ENCODE measurements around the gene PTPRN2. TPM values are rescaled to one million over a fixed set of nuclear protein-coding genes. Genes with fewer than 3 reads are reported as not detected.

The PTPRN2 gene
- polyA plus RNA-seq, 1 of the 3 experiments (the other 2 are of a cell fraction): 4.0 TPM

DNA sequence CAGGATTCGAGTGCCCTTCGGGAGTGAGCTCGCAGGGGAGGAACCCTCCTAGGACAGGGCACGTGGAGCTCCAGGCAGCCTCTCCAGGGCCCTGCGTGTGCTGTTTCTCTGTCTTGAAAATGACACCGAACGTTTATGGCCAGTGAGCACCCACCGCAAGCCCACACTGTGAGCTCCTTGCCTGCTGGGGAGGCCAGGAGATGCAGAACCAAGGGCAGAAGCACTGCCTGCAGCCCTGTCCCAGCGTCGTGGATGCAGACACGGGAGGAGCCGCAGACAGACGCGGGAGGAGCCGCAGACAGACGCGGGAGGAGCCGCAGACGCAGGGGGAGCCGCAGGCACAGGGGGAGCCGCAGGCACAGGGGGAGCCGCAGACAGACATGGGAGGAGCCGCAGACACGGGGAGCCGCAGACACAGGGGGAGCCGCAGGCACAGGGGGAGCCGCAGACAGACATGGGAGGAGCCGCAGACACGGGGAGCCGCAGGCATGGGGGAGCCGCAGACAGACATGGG lies 314.4 kb downstream of the PTPRN2 start:
- ChIA-PET POLR2A (no interaction called here), CTCF (interaction anchor here (0.9 to 1.6 kb wide), 5 partner anchors 30 to 350 kb away, joined by 3 to 4 read pairs (median 3); no protein-coding TSS in a partner anchor)
- Histone ChIP-seq H3K9ac (no peak overlapping the region), H4K20me1 (ENCODE audit: insufficient read depth) (no peaks in the 10 kb centered on the region), H3K4me1 (ENCODE audit: control insufficient read depth in 1 of 2, insufficient read depth in 2 of 2, low read depth in 1 of 2, low read length in 1 of 2) (peaks cover 0 to 35% of the 10 kb centered on the region in 2 experiments; a peak in 1 of 4 replicates), H3K79me2 (ENCODE audit: insufficient read depth) (no peaks in the 10 kb centered on the region), H3K9me3 (no peaks in the 10 kb centered on the region), H3K36me3 (replicated peaks in 1 of 2; ENCODE audit: control insufficient read depth in 1 of 2, insufficient read depth in 2 of 2, low read length in 1 of 2) (no peaks in the 10 kb centered on the region), H3K4me3 (ENCODE audit: low read depth in 2 of 2, low read length in 1 of 2) (no peak overlapping the region), H3K27me3 (ENCODE audit: insufficient read depth) (no peaks in the 10 kb centered on the region), H3K4me2 (no peak overlapping the region), H3F3A (replicated peaks; ENCODE audit: insufficient read depth) (no peaks in the 10 kb centered on the region), H2AFZ (ENCODE audit: low read depth) (no peak overlapping the region), H3K27ac (ENCODE audit: low read depth in 2 of 2, low read length in 1 of 2) (peak overlapping the region in 1 of 2 experiments; percentile 94; a peak in 2 of 4 replicates), H3K9me2 (no peaks in the 10 kb centered on the region)
- DNase-seq: peak; percentile 63
- no peak for TF ChIP-seq ELF1 (IDR thresholded peaks at IDR 0.05)
- TF ChIP-seq FOXM1 (IDR thresholded peaks at IDR 0.05; ENCODE audit: low read depth): no peak
- peak; percentile 47; the same call in 1 of the 2 replicates for TF ChIP-seq FOXJ3 (CRISPR knock-in tag; IDR thresholded peaks at IDR 0.05)
- WGBS (ENCODE audit: low lambda C conversion rate): 55% methylated on average over 31 of the region's 31 CpGs

DNA sequence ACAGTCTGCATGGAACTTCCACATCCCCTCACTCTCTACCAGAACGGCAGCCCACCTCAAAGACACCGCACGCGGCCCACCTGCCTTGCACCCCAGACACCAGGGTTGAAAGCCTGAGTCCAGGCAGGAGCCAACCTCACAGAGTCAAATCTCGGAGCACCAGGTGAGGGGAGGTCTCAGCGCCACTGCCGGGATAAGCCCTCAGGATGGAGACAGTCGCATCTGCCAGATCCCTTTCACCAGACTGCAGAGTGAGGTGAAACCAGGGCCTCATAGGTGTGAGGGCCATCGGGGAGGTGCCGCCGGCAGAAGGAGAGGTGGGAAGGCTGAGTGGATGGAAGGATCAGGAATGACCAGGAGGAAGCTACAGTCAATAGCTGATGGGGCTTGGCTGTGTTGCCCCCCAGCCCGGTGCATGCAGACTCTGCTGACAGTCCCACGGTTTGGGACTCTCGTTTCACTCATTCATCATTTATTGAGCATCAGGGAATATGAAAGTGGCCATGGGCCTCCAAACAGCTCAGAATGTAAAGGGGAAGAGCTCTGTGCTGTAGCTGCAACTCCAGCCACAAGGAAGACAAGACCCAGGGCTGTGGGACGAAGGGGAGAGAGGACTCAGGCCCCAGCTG lies 315.0 kb downstream of the PTPRN2 start:
- CTCF ChIA-PET: interaction anchor here (0.9 to 1.3 kb wide), 4 partner anchors 31 to 350 kb away, joined by 3 to 4 read pairs (median 3); no protein-coding TSS in a partner anchor
- no peaks in the 10 kb centered on the region for H3K36me3 ChIP-seq (replicated peaks in 1 of 2; ENCODE audit: control insufficient read depth in 1 of 2, insufficient read depth in 2 of 2, low read length in 1 of 2)
- POLR2A ChIA-PET: no interaction called here
- H3K27me3 ChIP-seq (ENCODE audit: insufficient read depth): no peaks in the 10 kb centered on the region
- H3K4me1 ChIP-seq (ENCODE audit: control insufficient read depth in 1 of 2, insufficient read depth in 2 of 2, low read depth in 1 of 2, low read length in 1 of 2): peaks cover 0 to 39% of the 10 kb centered on the region in 2 experiments; a peak in 1 of 4 replicates
- no peak overlapping the region for H3K4me2 ChIP-seq
- no peaks in the 10 kb centered on the region for H4K20me1 ChIP-seq (ENCODE audit: insufficient read depth)
- H3K4me3 ChIP-seq (ENCODE audit: low read depth in 2 of 2, low read length in 1 of 2): no peak overlapping the region
- no peak overlapping the region for H3K9ac ChIP-seq
- no peak overlapping the region for H2AFZ ChIP-seq (ENCODE audit: low read depth)
- no peaks in the 10 kb centered on the region for H3K9me3 ChIP-seq
- H3F3A ChIP-seq (replicated peaks; ENCODE audit: insufficient read depth): no peaks in the 10 kb centered on the region
- no peaks in the 10 kb centered on the region for H3K9me2 ChIP-seq
- peak; percentile 34 for DNase-seq
- TF ChIP-seq RAD21 (IDR thresholded peaks at IDR 0.05; ENCODE audit: low read length) (no peak), PBX3 (IDR thresholded peaks at IDR 0.05) (no peak), GABPA (IDR thresholded peaks at IDR 0.05; ENCODE audit: low read depth) (no peak), FOSL2 (IDR thresholded peaks at IDR 0.05; ENCODE audit: borderline replicate concordance, low read depth) (no peak), NFIC (IDR thresholded peaks at IDR 0.05; ENCODE audit: borderline replicate concordance) (no peak), POLR2AphosphoS5 (IDR thresholded peaks at IDR 0.05; ENCODE audit: low read depth, low read length) (no peak), FOXM1 (IDR thresholded peaks at IDR 0.05; ENCODE audit: low read depth) (no peak), ELF1 (IDR thresholded peaks at IDR 0.05) (no peak), NRF1 (IDR thresholded peaks at IDR 0.05; ENCODE audit: low read depth, low read length) (no peak), RFX5 (IDR thresholded peaks at IDR 0.05; ENCODE audit: low read length) (no peak), TAF1 (IDR thresholded peaks at IDR 0.05; ENCODE audit: borderline replicate concordance, low read depth, low read length) (no peak), ZBTB33 (IDR thresholded peaks at IDR 0.05; ENCODE audit: borderline replicate concordance, low read depth) (no peak)
- TF ChIP-seq, protein P1, sequence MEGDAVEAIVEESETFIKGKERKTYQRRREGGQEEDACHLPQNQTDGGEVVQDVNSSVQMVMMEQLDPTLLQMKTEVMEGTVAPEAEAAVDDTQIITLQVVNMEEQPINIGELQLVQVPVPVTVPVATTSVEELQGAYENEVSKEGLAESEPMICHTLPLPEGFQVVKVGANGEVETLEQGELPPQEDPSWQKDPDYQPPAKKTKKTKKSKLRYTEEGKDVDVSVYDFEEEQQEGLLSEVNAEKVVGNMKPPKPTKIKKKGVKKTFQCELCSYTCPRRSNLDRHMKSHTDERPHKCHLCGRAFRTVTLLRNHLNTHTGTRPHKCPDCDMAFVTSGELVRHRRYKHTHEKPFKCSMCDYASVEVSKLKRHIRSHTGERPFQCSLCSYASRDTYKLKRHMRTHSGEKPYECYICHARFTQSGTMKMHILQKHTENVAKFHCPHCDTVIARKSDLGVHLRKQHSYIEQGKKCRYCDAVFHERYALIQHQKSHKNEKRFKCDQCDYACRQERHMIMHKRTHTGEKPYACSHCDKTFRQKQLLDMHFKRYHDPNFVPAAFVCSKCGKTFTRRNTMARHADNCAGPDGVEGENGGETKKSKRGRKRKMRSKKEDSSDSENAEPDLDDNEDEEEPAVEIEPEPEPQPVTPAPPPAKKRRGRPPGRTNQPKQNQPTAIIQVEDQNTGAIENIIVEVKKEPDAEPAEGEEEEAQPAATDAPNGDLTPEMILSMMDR (IDR thresholded peaks at IDR 0.05): no peak
- TF ChIP-seq, protein P2, sequence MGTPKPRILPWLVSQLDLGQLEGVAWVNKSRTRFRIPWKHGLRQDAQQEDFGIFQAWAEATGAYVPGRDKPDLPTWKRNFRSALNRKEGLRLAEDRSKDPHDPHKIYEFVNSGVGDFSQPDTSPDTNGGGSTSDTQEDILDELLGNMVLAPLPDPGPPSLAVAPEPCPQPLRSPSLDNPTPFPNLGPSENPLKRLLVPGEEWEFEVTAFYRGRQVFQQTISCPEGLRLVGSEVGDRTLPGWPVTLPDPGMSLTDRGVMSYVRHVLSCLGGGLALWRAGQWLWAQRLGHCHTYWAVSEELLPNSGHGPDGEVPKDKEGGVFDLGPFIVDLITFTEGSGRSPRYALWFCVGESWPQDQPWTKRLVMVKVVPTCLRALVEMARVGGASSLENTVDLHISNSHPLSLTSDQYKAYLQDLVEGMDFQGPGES (IDR thresholded peaks at IDR 0.05; ENCODE audit: low read depth, low read length): no peak
- WGBS (ENCODE audit: low lambda C conversion rate): 68% methylated on average over 15 of the region's 15 CpGs
- H3K79me2 ChIP-seq (ENCODE audit: insufficient read depth): no peaks in the 10 kb centered on the region
- peak overlapping the region in 1 of 2 experiments; percentile 94; a peak in 2 of 4 replicates for H3K27ac ChIP-seq (ENCODE audit: low read depth in 2 of 2, low read length in 1 of 2)
